K562 (cell line): Measurements from ENCODE around the gene OVOL1.

Source experiments
- MTA2 ChIP-seq: fragments of 450-650 bp; IDR thresholded peaks from 2 replicates; pipeline ENCODE4 v1.6.1; 2016; ENCODE audit warnings: low read depth
- POLR2AphosphoS5 ChIP-seq: IDR thresholded peaks from 2 replicates; pipeline ENCODE4 v1.6.1; 2011; ENCODE audit warnings: mild to moderate bottlenecking, low read depth, low read length, moderate library complexity; ENCODE audit not compliant: control insufficient read depth, insufficient read depth
- RBFOX2 ChIP-seq: fragments of 200-400 bp; formaldehyde crosslinking; IDR thresholded peaks from 2 replicates; pipeline ENCODE4 v1.6.1; 2017; ENCODE audit warnings: low read depth, mild to moderate bottlenecking, low read length, moderate library complexity
- RFX5 ChIP-seq: IDR thresholded peaks from 2 replicates; pipeline ENCODE4 v1.6.1; 2011; ENCODE audit warnings: low read depth, mild to moderate bottlenecking, improper control_type of control experiment, low read length
- SREBF1 ChIP-seq: fragments of 150-350 bp; IDR thresholded peaks from 2 replicates; pipeline ENCODE4 v1.6.1; 2014; ENCODE audit warnings: antibody characterized with exemption, low read depth, low read length, borderline replicate concordance
- ZBED1 ChIP-seq: IDR thresholded peaks from 2 replicates; pipeline ENCODE4 v1.6.1; 2014
- ZNF12 ChIP-seq: sonication (generic); formaldehyde crosslinking; IDR thresholded peaks from 2 replicates; pipeline ENCODE4 v1.4.0; 2020; ENCODE audit warnings: mild to moderate bottlenecking, missing genetic modification reagents
- TF ChIP-seq, protein P1 (sequence below): fragments of 250-450 bp; sonication (Bioruptor Pico); IDR thresholded peaks from 2 replicates; pipeline ENCODE4 v1.8.0; 2021; ENCODE audit warnings: moderate library complexity, mild to moderate bottlenecking, inconsistent platforms
- TF ChIP-seq, protein P2 (sequence below): sonication (generic); formaldehyde crosslinking; IDR thresholded peaks from 2 replicates; pipeline ENCODE4 v1.8.0; 2022; ENCODE audit warnings: missing genetic modification reagents, mild to moderate bottlenecking, borderline replicate concordance

DNA sequence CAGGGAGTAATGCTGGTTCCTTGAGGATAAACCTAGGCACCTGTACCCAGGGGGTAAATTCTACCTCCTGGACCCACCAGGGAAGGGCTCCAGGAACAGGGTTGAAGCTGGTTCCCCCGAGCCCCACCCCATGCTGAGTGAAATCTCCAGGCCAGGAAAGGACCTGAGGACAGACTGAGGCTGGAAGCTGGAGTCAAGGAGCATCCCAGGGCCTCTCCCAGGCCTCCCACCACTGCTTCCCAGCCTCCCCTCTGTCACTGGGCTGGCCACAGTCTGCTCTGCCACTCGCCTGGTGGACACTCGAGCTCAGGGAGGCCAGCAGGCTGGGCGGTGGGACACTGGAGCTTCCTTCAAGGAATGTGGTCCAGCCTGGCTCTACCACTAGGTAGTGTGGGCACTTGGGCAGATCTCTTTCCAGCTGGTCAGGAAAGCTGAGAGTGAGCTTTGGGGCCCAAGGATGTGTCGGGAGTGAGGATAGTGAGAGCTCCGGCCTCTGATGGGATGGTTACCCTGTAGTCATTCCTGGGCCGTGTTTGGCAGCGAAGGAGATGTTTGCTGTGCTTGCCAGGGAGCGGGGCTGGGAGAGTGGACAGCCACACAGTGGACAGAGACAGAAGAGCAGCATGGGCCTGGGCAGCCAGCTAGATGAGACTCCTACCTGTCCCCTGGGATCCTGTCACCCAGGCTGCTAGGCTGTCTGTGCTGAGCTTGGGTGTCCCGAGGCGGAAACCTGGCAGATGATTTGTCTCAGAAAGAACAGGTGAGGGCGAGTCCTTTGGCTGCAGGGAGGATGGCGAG lies 3.4 kb downstream of the OVOL1 start:
- no peak for TF ChIP-seq ZNF12 (CRISPR knock-in tag)
- no peak for TF ChIP-seq SREBF1
- TF ChIP-seq, protein P1, sequence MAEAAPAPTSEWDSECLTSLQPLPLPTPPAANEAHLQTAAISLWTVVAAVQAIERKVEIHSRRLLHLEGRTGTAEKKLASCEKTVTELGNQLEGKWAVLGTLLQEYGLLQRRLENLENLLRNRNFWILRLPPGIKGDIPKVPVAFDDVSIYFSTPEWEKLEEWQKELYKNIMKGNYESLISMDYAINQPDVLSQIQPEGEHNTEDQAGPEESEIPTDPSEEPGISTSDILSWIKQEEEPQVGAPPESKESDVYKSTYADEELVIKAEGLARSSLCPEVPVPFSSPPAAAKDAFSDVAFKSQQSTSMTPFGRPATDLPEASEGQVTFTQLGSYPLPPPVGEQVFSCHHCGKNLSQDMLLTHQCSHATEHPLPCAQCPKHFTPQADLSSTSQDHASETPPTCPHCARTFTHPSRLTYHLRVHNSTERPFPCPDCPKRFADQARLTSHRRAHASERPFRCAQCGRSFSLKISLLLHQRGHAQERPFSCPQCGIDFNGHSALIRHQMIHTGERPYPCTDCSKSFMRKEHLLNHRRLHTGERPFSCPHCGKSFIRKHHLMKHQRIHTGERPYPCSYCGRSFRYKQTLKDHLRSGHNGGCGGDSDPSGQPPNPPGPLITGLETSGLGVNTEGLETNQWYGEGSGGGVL (CRISPR knock-in tag): no peak
- TF ChIP-seq RBFOX2: no peak
- TF ChIP-seq RFX5: no peak
- TF ChIP-seq ZBED1: no peak
- no peak for TF ChIP-seq POLR2AphosphoS5
- TF ChIP-seq, protein P2, sequence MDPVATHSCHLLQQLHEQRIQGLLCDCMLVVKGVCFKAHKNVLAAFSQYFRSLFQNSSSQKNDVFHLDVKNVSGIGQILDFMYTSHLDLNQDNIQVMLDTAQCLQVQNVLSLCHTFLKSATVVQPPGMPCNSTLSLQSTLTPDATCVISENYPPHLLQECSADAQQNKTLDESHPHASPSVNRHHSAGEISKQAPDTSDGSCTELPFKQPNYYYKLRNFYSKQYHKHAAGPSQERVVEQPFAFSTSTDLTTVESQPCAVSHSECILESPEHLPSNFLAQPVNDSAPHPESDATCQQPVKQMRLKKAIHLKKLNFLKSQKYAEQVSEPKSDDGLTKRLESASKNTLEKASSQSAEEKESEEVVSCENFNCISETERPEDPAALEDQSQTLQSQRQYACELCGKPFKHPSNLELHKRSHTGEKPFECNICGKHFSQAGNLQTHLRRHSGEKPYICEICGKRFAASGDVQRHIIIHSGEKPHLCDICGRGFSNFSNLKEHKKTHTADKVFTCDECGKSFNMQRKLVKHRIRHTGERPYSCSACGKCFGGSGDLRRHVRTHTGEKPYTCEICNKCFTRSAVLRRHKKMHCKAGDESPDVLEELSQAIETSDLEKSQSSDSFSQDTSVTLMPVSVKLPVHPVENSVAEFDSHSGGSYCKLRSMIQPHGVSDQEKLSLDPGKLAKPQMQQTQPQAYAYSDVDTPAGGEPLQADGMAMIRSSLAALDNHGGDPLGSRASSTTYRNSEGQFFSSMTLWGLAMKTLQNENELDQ (CRISPR knock-in tag): no peak
- TF ChIP-seq MTA2: no peak
